GM21619 (cell line): ENCODE measurements around the gene ELK3.

ENCODE experiments used
- ATAC-seq: cut with Tn5 transposase; IDR thresholded peaks from one replicate; pipeline ENCODE4 v1.9.1; 2021; ENCODE audit not compliant: unreplicated experiment

Gene ELK3

DNA sequence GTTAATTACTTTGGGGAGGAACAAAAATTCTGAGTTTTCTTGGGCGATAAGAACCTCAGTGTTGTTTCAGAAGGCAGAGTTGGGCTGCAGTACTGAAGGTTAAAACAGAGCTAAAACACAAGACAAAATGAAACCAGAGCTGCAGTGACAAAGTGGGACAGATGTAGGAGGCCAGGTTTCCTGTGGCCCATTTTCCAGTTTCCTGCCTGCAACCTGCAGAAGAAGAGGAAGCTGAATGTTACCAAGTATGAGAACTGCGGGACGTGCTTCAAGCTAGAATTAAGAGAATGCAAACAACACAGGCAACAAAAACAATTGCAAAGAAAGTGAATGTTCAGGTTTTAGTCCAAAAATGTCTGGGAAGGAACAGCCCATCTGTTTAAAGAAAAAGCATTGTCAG is 17.8 kb downstream of the ELK3 start:
- no peak for ATAC-seq

- no peak for ATAC-seq
Observed at GRCh38 chr12:96212456-96213375, 18.5 kb downstream of the ELK3 start.

DNA sequence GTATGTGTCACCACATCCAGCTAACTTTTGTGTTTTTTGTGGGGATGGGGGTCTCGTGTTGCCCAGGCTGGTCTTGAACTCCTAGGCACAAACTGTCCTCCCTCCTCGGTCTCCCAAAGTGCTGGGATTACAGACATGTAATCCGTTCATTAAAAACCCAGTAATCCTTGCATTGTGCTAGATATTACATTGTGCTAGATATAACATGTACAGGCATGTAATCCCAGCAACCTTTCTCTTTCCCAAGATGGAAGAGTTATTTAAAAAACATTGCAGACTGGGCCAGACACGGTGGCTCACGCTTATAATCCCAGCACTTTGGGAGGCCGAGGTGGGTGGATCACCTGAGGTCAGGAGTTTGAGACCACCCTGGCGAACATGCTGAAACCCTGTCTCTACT is 19.7 kb downstream of the ELK3 start:
- ATAC-seq: no peak

DNA sequence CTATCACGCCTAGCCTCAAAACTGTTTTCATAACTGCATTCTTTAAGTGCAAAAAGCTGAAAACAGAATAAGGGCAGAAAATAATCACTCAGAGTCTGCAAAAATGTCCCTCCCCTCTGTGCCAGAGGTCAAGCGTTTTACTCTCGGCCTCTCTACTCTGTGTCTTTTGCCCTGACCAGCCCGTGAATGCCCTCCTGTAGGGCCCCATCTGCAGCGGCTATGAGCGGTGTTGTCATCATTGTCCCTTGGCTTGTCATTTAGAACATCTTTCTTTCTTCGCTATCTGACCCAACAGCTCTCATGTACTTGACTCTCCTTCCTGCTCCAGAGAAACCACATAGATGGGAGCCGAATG is 21.7 kb downstream of the ELK3 start:
- no peak for ATAC-seq

- no peak for ATAC-seq
Observed at GRCh38 chr12:96218989-96219678, 25.0 kb downstream of the ELK3 start.

DNA sequence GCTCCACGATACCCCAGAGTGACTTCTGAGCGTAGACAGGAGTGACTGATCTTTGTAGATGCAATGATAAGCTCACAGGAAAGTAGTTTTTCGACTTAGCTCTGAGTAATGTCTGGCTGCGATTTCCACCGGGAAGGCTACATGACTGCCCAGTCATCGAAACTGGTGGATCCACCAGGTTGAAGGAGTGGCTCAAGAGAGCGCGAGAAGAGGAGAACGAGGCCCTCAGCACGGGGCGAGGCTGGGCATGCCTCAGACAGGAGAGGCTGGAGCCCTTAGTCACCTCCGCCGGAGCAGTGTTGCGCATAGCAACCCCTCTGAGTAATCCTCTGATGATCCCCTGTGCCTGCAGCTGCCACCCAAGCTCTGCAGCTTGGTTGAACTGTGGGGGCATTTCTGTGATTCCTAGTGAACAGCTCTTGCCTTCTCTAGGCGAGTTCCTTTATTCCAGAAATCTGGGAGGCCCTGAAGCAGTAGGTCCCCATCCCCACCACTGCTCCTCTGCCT is 25.6 kb downstream of the ELK3 start:
- ATAC-seq: no peak

DNA sequence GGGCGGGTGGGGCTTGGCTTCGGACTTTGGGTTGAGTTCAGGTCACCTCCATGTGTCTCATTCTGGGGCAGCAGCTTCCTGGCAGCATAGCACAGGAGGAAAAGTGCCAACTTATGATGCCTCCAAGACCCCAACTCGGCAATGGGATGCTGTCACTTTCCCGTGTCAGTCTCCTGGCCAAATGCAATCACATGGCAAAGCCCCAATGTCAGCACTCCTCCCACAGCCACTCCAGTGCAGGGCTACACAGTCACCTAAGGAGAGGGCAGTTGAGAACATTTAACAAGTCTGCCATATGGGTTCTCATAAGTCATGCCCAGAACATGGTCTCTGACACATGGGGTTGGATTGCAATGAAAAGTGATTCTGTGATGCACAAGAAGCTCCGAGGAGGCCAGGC is 26.7 kb downstream of the ELK3 start:
- no peak for ATAC-seq

- ATAC-seq: no peak
Observed at GRCh38 chr12:96221391-96221790, 27.2 kb downstream of the ELK3 start.

DNA sequence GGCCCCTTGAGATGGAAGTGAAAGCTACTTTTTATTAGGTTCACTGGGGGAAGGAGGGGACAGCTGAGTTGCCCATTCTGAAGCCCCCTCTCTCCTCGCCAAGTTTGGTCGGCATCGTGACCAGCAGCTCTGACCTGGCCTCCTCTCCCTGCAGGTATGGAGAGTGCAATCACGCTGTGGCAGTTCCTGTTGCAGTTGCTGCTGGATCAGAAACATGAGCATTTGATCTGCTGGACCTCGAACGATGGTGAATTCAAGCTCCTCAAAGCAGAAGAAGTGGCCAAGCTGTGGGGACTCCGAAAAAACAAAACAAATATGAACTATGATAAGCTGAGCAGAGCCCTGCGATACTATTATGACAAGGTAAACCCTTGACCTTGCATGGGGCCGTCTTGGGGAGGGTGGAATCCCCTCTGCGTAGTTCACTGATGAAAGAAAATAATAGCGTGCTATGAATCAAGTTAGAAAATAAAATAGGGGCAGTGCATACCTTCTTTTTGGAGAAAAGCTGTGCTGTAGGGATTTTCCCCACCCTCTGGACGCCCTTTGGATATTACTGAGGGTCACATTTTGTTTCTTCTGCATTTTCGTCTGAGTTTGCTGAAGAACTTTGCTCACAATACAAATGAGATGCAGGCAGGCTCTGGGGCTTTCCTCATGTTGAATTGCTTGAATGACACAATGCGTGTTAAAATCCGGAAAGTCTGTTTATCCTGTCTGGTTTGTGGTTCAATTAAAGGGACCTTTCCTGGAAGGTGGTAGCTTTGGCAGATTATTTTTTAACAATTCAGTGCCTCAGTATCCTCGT is 29.4 kb downstream of the ELK3 start:
- ATAC-seq: no peak

DNA sequence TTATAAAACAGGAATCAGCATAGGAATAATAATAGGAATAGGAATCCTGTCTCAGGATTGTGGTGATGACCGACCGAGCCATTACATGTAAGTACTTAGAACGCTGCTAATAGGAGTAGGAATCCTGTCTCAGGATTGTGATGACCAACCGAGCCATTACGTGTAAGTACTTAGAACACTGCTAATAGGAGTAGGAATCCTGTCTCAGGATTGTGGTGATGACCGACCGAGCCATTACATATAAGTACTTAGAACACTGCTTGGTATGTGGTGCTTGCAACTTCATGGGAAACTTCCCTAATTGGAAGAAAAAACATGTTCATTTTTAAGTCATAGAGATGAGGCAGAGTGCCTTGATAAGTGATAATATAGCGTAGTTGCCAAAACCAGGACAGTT is 30.0 kb downstream of the ELK3 start:
- no peak for ATAC-seq

DNA sequence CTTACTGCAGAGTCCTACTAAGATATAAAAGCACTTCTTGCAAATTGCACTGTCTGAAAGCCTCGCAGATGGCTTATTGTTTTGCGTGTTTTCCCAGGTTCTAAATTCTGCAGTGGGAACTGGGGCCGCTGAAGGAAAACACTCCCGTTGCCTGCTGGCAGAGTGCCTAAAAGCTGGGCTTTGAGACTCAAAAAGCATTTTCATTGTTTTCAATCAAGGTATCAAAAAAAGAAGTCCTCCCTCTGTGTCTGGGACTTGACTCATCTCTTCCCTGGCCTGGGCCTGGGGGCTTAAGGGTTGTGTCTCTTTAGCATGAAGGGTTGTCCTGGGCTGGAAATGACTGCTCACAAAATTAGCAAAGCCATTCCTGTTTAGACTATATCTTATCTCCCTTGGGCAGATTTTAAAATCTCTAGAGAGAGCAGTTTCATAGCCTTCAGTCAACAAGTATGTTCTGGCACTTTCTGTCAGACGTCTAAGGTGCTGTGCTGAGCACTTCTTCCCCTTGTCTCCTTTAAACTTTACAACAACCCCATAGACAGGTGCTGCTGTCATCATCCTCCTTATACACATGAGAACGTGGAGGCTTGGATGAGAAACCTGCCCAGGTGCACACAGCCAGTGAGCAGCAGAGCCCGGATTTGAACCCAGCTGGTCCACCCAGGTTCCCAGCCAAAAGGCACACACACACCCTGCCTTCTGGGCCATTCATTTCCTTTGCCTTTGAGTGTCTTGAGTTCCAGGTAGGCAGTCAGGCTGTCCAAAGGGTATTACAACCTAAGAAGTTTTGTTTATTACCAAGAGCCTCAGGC is 31.1 kb downstream of the ELK3 start:
- ATAC-seq: no peak

- ATAC-seq: no peak
Observed at GRCh38 chr12:96225994-96226399, 31.8 kb downstream of the ELK3 start.

DNA sequence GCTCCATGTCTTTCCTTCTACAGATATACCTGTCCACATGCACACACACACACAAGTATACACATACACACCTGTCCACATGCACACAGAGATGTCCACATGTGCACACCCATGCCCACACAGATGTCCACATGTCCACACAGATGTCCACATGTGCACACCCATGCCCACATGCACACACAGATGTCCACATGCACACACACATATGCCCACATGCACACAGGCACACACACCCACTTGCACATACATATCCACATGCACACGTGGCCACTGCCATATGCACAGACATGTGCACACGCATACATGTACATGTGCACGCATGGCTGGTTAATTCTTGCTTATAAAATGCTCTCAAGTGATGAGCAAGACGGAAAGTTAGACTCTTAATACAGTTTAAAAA is 32.2 kb downstream of the ELK3 start:
- ATAC-seq: no peak

DNA sequence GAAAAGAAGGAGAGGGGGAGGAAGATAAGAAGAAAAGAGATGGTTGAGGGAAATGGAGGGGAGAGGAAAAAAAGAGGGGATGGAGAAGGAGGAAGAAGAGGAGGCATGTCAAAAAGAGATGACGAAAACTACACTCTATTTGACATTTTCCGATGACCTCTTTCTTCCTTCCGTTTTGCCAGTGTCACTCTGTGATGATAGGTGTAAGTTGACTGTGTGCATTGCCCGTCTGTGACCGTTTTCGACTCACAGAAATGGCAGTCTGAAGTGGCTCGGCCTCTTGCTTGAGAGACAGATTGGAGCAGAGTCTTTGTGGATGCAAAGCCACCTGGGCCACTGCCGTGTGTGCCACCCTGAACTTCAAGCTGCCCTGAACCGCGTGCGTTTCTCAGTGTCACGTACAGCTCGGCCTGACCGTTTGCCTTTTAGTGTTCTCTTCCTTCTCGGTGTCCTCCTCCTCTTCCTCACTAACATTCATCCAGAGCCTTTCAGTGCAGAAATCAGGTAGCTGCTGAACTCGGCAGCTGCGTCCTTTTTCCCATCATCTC is 32.7 kb downstream of the ELK3 start:
- no peak for ATAC-seq

DNA sequence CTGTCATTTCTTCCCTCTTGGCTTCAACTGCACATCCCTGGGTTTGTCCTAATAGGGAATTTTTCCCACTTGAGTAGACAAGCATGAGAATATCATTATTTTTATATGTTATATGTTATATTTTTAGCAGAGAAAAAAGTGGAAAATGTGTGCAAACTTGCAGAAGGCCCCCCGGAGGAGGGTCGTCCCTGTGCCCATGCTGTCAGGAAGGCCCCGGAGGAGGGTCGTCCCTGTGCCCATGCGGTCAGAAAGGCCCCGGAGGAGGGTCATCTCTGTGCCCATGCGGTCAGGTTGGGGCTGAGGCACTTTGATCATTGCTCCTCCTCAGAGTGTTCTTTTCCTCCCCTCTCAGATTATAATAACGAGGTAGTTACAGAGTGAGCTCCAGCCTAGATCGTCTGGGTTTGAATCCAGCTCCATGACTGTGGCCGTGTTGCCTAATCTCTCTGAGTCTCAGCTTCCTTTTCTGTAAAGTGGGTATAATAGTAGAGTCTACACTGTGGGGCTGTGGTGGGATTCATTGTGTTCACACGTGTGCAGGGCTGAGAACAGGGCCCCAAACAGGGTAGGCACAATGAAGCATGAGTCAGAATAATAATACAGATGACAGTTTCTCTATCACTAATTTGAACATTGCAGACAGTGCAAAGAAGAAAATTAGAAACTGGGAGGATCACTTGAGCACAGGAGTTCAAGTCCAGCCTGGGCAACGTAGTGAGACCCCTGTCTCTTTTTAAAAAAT is 33.4 kb downstream of the ELK3 start:
- ATAC-seq: no peak

GRCh38 chr12:96228566-96229248 is 34.5 kb downstream of the ELK3 start:
- no peak for ATAC-seq

DNA sequence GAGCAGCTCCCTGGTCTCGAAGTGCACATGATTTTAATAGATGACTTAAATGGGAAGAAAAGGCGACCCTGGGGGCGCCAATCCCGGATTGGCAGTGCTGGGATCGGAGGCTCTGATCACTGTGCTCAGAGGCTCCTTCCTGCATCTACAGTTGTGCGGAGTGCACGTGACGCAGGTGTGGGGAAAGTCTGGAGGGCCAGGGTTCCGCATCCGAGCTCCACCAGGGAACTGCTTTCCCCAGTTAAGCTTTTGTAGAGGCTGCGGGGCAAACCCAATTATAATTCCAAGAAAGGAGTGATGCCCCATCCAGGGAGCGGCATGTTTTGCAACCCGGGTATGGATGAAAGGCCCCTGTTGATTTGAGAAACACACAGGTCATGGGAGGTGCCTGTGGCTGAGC is 36.5 kb downstream of the ELK3 start:
- no peak for ATAC-seq

- ATAC-seq: no peak
Observed at GRCh38 chr12:96233168-96233567, 39.0 kb downstream of the ELK3 start.

DNA sequence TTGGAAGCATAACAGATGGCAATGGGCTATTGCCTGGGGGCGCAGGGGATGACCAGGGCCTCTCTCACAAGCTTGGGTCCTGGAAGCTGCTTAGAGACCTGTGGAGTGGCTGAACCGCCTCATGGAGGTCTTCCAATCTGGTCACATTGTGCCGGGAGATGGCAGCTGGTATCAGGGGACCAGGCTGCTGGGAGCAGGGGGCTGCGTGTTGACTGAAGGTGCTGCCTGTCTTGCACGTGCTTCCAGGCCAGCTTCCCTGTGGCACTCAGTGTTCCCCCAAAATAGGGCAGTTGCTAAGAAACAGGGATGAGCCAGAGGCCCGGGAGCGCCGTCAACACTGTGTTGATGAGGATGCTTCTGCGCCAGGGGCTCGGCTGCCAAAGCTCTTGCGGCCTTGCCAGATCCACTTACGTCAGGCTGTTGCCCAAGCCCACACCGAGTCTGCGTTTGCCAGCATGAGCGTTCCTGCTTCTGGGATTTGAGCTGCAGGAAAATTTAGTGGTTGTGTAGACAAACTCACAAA is 39.8 kb downstream of the ELK3 start:
- no peak for ATAC-seq
